H9 (cell line): ENCODE measurements around the gene GORASP1. TPM values are rescaled to one million over a fixed set of nuclear protein-coding genes. Genes with fewer than 3 reads are reported as not detected.

Experiments
- DNase-seq: peaks from one replicate; pipeline ENCODE4 v3.0.0-alpha.2; 2017
- H2AFZ ChIP-seq: one replicate; pipeline ENCODE4 v1.6.1; 2013; ENCODE audit warnings: mild to moderate bottlenecking, low read length, control low read depth, moderate library complexity
- H2AK5ac ChIP-seq: 2 replicates; pipeline ENCODE4 v1.6.1; 2013; ENCODE audit warnings: low read length, control low read depth, mixed read lengths; ENCODE audit not compliant: insufficient read length
- H2BK120ac ChIP-seq: one replicate; pipeline ENCODE4 v1.6.1; 2013; ENCODE audit warnings: low read depth, mild to moderate bottlenecking, low read length, control low read depth, inconsistent platforms; ENCODE audit not compliant: poor library complexity, severe bottlenecking
- H2BK12ac ChIP-seq: 2 replicates; pipeline ENCODE4 v1.6.1; 2013; ENCODE audit warnings: low read length, control low read depth, mixed read lengths, low read depth; ENCODE audit not compliant: insufficient read length
- H2BK15ac ChIP-seq: 2 replicates; pipeline ENCODE4 v1.6.1; 2013; ENCODE audit warnings: low read depth, low read length, control low read depth
- H2BK20ac ChIP-seq: one replicate; pipeline ENCODE4 v1.6.1; 2013; ENCODE audit warnings: low read depth, mild to moderate bottlenecking, low read length, control low read depth, inconsistent platforms; ENCODE audit not compliant: poor library complexity, severe bottlenecking
- H2BK5ac ChIP-seq: 2 replicates; pipeline ENCODE4 v1.6.1; 2013; ENCODE audit warnings: low read length, control low read depth, mixed read lengths; ENCODE audit not compliant: insufficient read length
- H3K14ac ChIP-seq: 2 replicates; pipeline ENCODE4 v1.6.1; 2013; ENCODE audit warnings: low read length, control low read depth; ENCODE audit not compliant: insufficient read depth
- H3K18ac ChIP-seq: 2 replicates; pipeline ENCODE4 v1.6.1; 2013; ENCODE audit warnings: low read depth, mild to moderate bottlenecking, mixed read lengths, low read length, control low read depth; ENCODE audit not compliant: insufficient read length
- H3K23ac ChIP-seq: 2 replicates; pipeline ENCODE4 v1.6.1; 2013; ENCODE audit warnings: low read length, control low read depth, mixed read lengths, low read depth; ENCODE audit not compliant: insufficient read length
- H3K23me2 ChIP-seq: 2 replicates; pipeline ENCODE4 v1.6.1; 2013; ENCODE audit warnings: low read depth, mild to moderate bottlenecking, mixed read lengths, low read length, control low read depth; ENCODE audit not compliant: insufficient read length, poor library complexity, severe bottlenecking
- H3K27ac ChIP-seq: 2 replicates; pipeline ENCODE4 v1.5.1; 2013; ENCODE audit warnings: low read length, control low read depth, mixed read lengths, low read depth; ENCODE audit not compliant: insufficient read length
- H3K27me3 ChIP-seq: 2 replicates; pipeline ENCODE4 v1.6.1; 2013; ENCODE audit warnings: low read length, control low read depth, inconsistent platforms; ENCODE audit not compliant: insufficient read depth
- H3K4ac ChIP-seq: 2 replicates; pipeline ENCODE4 v1.6.1; 2013; ENCODE audit warnings: low read depth, mild to moderate bottlenecking, control low read depth, inconsistent platforms, low read length, moderate library complexity
- H3K4me1 ChIP-seq: 2 replicates; pipeline ENCODE4 v1.6.1; 2013; ENCODE audit warnings: low read length, control low read depth, inconsistent platforms; ENCODE audit not compliant: insufficient read depth
- H3K4me2 ChIP-seq: 2 replicates; pipeline ENCODE4 v1.6.1; 2013; ENCODE audit warnings: low read length, control low read depth, mixed read lengths; ENCODE audit not compliant: insufficient read length, insufficient read depth
- H3K56ac ChIP-seq: 2 replicates; pipeline ENCODE4 v1.6.1; 2013; ENCODE audit warnings: low read depth, mild to moderate bottlenecking, mixed read lengths, low read length, control low read depth; ENCODE audit not compliant: insufficient read length
- H3K79me1 ChIP-seq: 2 replicates; pipeline ENCODE4 v1.6.1; 2013; ENCODE audit warnings: low read depth, mild to moderate bottlenecking, moderate library complexity, low read length, control low read depth, inconsistent platforms; ENCODE audit not compliant: insufficient read depth, poor library complexity, severe bottlenecking
- H3K79me2 ChIP-seq: 2 replicates; pipeline ENCODE4 v1.6.1; 2013; ENCODE audit warnings: low read length, control low read depth, inconsistent platforms; ENCODE audit not compliant: insufficient read depth
- H3K9ac ChIP-seq: 2 replicates; pipeline ENCODE4 v1.6.1; 2013; ENCODE audit warnings: low read length, control low read depth, mixed read lengths; ENCODE audit not compliant: insufficient read length; ENCODE audit errors: extremely low read depth
- H3K9me3 ChIP-seq: one replicate; pipeline ENCODE4 v1.6.1; 2013; ENCODE audit warnings: low read depth, low read length, inconsistent platforms; ENCODE audit not compliant: control insufficient read depth
- H3T11ph ChIP-seq: one replicate; pipeline ENCODE4 v1.6.1; 2013; ENCODE audit warnings: mild to moderate bottlenecking, low read length, control low read depth, inconsistent platforms
- H4K20me1 ChIP-seq: one replicate; pipeline ENCODE4 v1.6.1; 2013; ENCODE audit not compliant: control insufficient read depth, insufficient read length, insufficient read depth
- H4K5ac ChIP-seq: 2 replicates; pipeline ENCODE4 v1.6.1; 2013; ENCODE audit warnings: low read depth, mild to moderate bottlenecking, mixed read lengths, low read length, control low read depth; ENCODE audit not compliant: insufficient read length
- H4K8ac ChIP-seq: replicated peaks from 2 replicates; pipeline ENCODE4 v1.6.1; 2013; ENCODE audit warnings: low read length, control low read depth, mixed read lengths, low read depth; ENCODE audit not compliant: insufficient read length
- H4K91ac ChIP-seq: 2 replicates; pipeline ENCODE4 v1.6.1; 2013; ENCODE audit warnings: low read depth, mild to moderate bottlenecking, moderate library complexity, mixed read lengths, low read length, control low read depth; ENCODE audit not compliant: insufficient read length
- H3K27ac Mint-ChIP-seq, 3 experiments: 2 replicates in 2 of 3; 3 replicates in 1 of 3; pipeline ENCODE4 v1.8.0; 2020 to 2021; ENCODE audit warnings: mixed read lengths in 3 of 3, mild to moderate bottlenecking in 1 of 3, moderate library complexity in 1 of 3
- H3K27me3 Mint-ChIP-seq: 2 replicates; pipeline ENCODE4 v1.8.0; 2021; ENCODE audit warnings: low read depth, mild to moderate bottlenecking, moderate library complexity, mixed read lengths
- H3K36me3 Mint-ChIP-seq, 3 experiments: 2 replicates in 2 of 3; 3 replicates in 1 of 3; pipeline ENCODE4 v1.8.0; 2020 to 2021; ENCODE audit warnings: low read depth in 3 of 3, mixed read lengths in 3 of 3; ENCODE audit not compliant: insufficient read depth in 1 of 3
- H3K4me1 Mint-ChIP-seq, 2 experiments: 2 replicates each; pipeline ENCODE4 v1.8.0; 2020; ENCODE audit warnings: mixed read lengths in 2 of 2
- H3K4me3 Mint-ChIP-seq, 2 experiments: 2 replicates in 1 of 2; 3 replicates in 1 of 2; pipeline ENCODE4 v1.8.0; 2020 to 2021; ENCODE audit warnings: mild to moderate bottlenecking in 2 of 2, mixed read lengths in 2 of 2, moderate library complexity in 1 of 2
- H3K9me3 Mint-ChIP-seq, 2 experiments: 2 replicates in 1 of 2; 3 replicates in 1 of 2; pipeline ENCODE4 v1.8.0; 2020; ENCODE audit warnings: mild to moderate bottlenecking in 2 of 2, mixed read lengths in 2 of 2, moderate library complexity in 1 of 2
- WGBS: extraction: QIAGEN DNeasy Blood & Tissue Kit; methylation state at CpG from one replicate; pipeline ENCODE4 v1.1.7; 2013; ENCODE audit warnings: missing lambda C conversion rate, low lambda C conversion rate, mixed read lengths; ENCODE audit not compliant: insufficient read length; ENCODE audit errors: extremely low coverage; 5-methylcytosine and 5-hydroxymethylcytosine counted together
- total RNA-seq: library from RNA; stranded (reverse); gene quantifications from 2 replicates; pipeline ENCODE4 v1.2.1, GENCODE V29; 2021
- TF ChIP-seq, protein P1 (sequence below): fragments of 200-600 bp; sonication (generic); conservative IDR thresholded peaks from 3 replicates; pipeline ENCODE4 v1.8.0; 2021; ENCODE audit warnings: antibody characterized with exemption, mild to moderate bottlenecking

GORASP1 gene
- total RNA-seq, 1 experiment from 2014 or later: 37.4 TPM

DNA sequence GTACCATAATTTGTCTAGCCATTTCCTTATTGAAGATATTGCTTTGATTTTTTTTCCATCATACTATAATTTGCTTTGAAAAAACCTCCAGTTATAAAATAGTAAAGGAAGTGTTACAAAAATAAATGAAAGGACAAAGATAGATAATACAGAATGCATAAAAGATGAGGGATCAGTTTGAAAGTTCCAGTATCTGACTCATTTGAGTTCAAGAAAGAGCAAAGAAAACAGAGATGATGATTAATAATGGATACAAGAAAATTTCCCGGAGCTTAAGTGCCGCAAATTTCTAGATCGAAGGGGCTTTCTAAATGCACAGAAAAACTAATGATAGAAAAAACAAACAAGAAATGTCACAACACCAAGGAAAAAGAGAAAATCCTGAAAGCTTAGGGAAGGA, 51.3 kb downstream of the GORASP1 start:
- H3K4ac ChIP-seq: no peak overlapping the region
- no peak overlapping the region for H4K5ac ChIP-seq
- H3K79me2 ChIP-seq: peaks cover 8% of the 10 kb centered on the region; the same call in 1 of the 2 replicates
- H2BK15ac ChIP-seq: no peak overlapping the region
- no peak overlapping the region for H2BK12ac ChIP-seq
- H2BK120ac ChIP-seq: no peak overlapping the region
- H2AFZ ChIP-seq: no peak overlapping the region
- peak overlapping the region in 1 of 3 experiments; percentile 34; a peak in 3 of 7 replicates for H3K27ac Mint-ChIP-seq
- no peak overlapping the region for H2BK5ac ChIP-seq
- H3K27me3 ChIP-seq: no peaks in the 10 kb centered on the region
- peaks cover 0 to 3% (median under 1%) of the 10 kb centered on the region in 3 experiments; a peak in 3 of 7 replicates for H3K36me3 Mint-ChIP-seq
- no peaks in the 10 kb centered on the region for H3K27me3 Mint-ChIP-seq
- H3K27ac ChIP-seq: no peak overlapping the region
- H3K9me3 ChIP-seq: no peaks in the 10 kb centered on the region
- H3K79me1 ChIP-seq: no peaks in the 10 kb centered on the region
- H3K4me3 Mint-ChIP-seq: no peak overlapping the region
- no peak overlapping the region for H2BK20ac ChIP-seq
- no peak overlapping the region for H3K9ac ChIP-seq
- DNase-seq: no peak
- H3K9me3 Mint-ChIP-seq: no peaks in the 10 kb centered on the region
- H3T11ph ChIP-seq: no peak overlapping the region
- no peak overlapping the region for H4K91ac ChIP-seq
- TF ChIP-seq, protein P1, sequence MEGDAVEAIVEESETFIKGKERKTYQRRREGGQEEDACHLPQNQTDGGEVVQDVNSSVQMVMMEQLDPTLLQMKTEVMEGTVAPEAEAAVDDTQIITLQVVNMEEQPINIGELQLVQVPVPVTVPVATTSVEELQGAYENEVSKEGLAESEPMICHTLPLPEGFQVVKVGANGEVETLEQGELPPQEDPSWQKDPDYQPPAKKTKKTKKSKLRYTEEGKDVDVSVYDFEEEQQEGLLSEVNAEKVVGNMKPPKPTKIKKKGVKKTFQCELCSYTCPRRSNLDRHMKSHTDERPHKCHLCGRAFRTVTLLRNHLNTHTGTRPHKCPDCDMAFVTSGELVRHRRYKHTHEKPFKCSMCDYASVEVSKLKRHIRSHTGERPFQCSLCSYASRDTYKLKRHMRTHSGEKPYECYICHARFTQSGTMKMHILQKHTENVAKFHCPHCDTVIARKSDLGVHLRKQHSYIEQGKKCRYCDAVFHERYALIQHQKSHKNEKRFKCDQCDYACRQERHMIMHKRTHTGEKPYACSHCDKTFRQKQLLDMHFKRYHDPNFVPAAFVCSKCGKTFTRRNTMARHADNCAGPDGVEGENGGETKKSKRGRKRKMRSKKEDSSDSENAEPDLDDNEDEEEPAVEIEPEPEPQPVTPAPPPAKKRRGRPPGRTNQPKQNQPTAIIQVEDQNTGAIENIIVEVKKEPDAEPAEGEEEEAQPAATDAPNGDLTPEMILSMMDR: no peak
- no peaks in the 10 kb centered on the region for H3K23me2 ChIP-seq
- no peak overlapping the region for H2AK5ac ChIP-seq
- no peaks in the 10 kb centered on the region for H3K4me1 ChIP-seq
- peaks cover 16 to 20% of the 10 kb centered on the region in 2 experiments for H3K4me1 Mint-ChIP-seq
- no peaks in the 10 kb centered on the region for H4K20me1 ChIP-seq
- WGBS: no CpG with 5 or more reads among the region's 3 CpGs
- no peak overlapping the region for H3K14ac ChIP-seq
- no peak overlapping the region for H3K23ac ChIP-seq
- no peak overlapping the region for H4K8ac ChIP-seq
- H3K18ac ChIP-seq: no peak overlapping the region
- H3K4me2 ChIP-seq: no peak overlapping the region
- no peak overlapping the region for H3K56ac ChIP-seq
